Endothelial cell of umbilical vein (primary cell): ENCODE data around the gene USP7. TPM values are rescaled to one million over a fixed set of nuclear protein-coding genes. Genes with fewer than 3 reads are reported as not detected.

Experiments
- BruUV-seq: library from RNA; stranded (reverse); fragments of 400-500 nt; replicated peaks from 2 replicates; lab custom pipeline; 2021; lab: Mats Ljungman, UMichigan
- CTCF ChIA-PET: fragments of 300-600, 350-600 bp; sonication (Branson Sonifier 250); formaldehyde crosslinking; loops from one replicate; lab custom pipeline; 2021; ENCODE audit warnings: antibody characterized with exemption, inconsistent platforms; lab: Charles Lee
- POLR2A ChIA-PET: fragments of 300-600, 350-600 bp; sonication (Branson Sonifier 250); formaldehyde crosslinking; loops from one replicate; lab custom pipeline; 2021; ENCODE audit warnings: antibody characterized with exemption, inconsistent platforms; lab: Charles Lee
- DNase-seq: peaks from one replicate; pipeline ENCODE4 v3.0.0-alpha.2; 2011; ENCODE audit warnings: low read depth, low spot score
- FAIRE-seq: peaks from 2 replicates; lab custom pipeline; 2011; peaks lifted over from hg19 to GRCh38; lab: Jason Lieb, UNC
- H2AFZ ChIP-seq: 2 replicates; pipeline ENCODE4 v1.6.0; 2012; ENCODE audit warnings: low read depth, low read length, control low read depth, inconsistent platforms
- H3K27ac ChIP-seq: 2 replicates; pipeline ENCODE4 v1.5.1; 2011; ENCODE audit warnings: low read depth, mild to moderate bottlenecking, control low read depth, low read length, moderate library complexity; ENCODE audit not compliant: insufficient read depth
- H3K27me3 ChIP-seq, 2 experiments: 2 replicates each; pipeline versions ENCODE4 v1.6.0 to v1.6.1; 2011; ENCODE audit warnings: low read length in 2 of 2, mixed read lengths in 1 of 2; ENCODE audit not compliant: control insufficient read depth in 2 of 2, insufficient read depth in 2 of 2
- H3K36me3 ChIP-seq, 2 experiments: 2 replicates in 1 of 2; 3 replicates in 1 of 2; pipeline ENCODE4 v1.5.1; 2011; ENCODE audit warnings: low read length in 2 of 2, mild to moderate bottlenecking in 1 of 2, moderate library complexity in 1 of 2; ENCODE audit not compliant: control insufficient read depth in 2 of 2, insufficient read depth in 2 of 2; ENCODE audit errors: extremely low read depth in 1 of 2
- H3K4me1 ChIP-seq: 3 replicates; pipeline ENCODE4 v1.5.1; 2011; ENCODE audit warnings: mild to moderate bottlenecking, low read length; ENCODE audit not compliant: control insufficient read depth, insufficient read depth; ENCODE audit errors: extremely low read depth
- H3K4me2 ChIP-seq: 2 replicates; pipeline ENCODE4 v1.6.1; 2011; ENCODE audit warnings: low read length, control low read depth, mixed read lengths; ENCODE audit not compliant: insufficient read depth
- H3K4me3 ChIP-seq, 3 experiments: fragments of 200-600 bp in 1 of 3; sonication (generic), shearing (Covaris generic) in 1 of 3; replicated peaks in 1 of 3; 2 replicates each; pipeline ENCODE4 v1.5.1; 2011 to 2016; ENCODE audit warnings: control low read depth in 3 of 3, low read length in 3 of 3, mild to moderate bottlenecking in 2 of 3, inconsistent platforms in 1 of 3, low read depth in 1 of 3, moderate library complexity in 1 of 3; ENCODE audit not compliant: insufficient read depth in 1 of 3
- H3K79me2 ChIP-seq: 2 replicates; pipeline ENCODE4 v1.6.0; 2012; ENCODE audit warnings: low read length, inconsistent platforms; ENCODE audit not compliant: control insufficient read depth, insufficient read depth
- H3K9ac ChIP-seq: replicated peaks from 2 replicates; pipeline ENCODE3; 2011; ENCODE audit warnings: low read length, control low read depth; ENCODE audit not compliant: insufficient read depth; ENCODE audit errors: extremely low read depth
- H3K9me1 ChIP-seq: replicated peaks from 3 replicates; pipeline ENCODE4 v1.6.0; 2011; ENCODE audit warnings: mild to moderate bottlenecking, low read length; ENCODE audit not compliant: control insufficient read depth, insufficient read depth; ENCODE audit errors: extremely low read depth
- H3K9me3 ChIP-seq: replicated peaks from 2 replicates; pipeline ENCODE4 v1.5.1; 2012; ENCODE audit warnings: low read length, inconsistent platforms; ENCODE audit not compliant: control insufficient read depth, insufficient read depth
- H4K20me1 ChIP-seq: replicated peaks from 2 replicates; pipeline ENCODE3; 2011; ENCODE audit warnings: mild to moderate bottlenecking, low read length; ENCODE audit not compliant: control insufficient read depth, insufficient read depth; ENCODE audit errors: extremely low read depth
- CTCF ChIP-seq, 2 donors: IDR thresholded peaks; 1 replicate in 1 of 2; 2 replicates in 1 of 2; pipeline ENCODE4 v1.5.1; 2011; ENCODE audit warnings: low read length in 2 of 2, mild to moderate bottlenecking in 2 of 2, moderate library complexity in 2 of 2, control low read depth in 1 of 2, inconsistent platforms in 1 of 2, low read depth in 1 of 2; ENCODE audit not compliant: insufficient read depth in 1 of 2; ENCODE audit errors: extremely low read depth in 1 of 2
- FOS ChIP-seq: IDR thresholded peaks from 2 replicates; pipeline ENCODE4 v1.6.1; 2011; ENCODE audit warnings: mild to moderate bottlenecking, low read length, moderate library complexity, borderline replicate concordance; ENCODE audit not compliant: insufficient read depth
- GATA2 ChIP-seq: IDR thresholded peaks from 2 replicates; pipeline ENCODE4 v1.7.0; 2011; ENCODE audit warnings: low read depth, mild to moderate bottlenecking, moderate library complexity, mixed read lengths, low read length; ENCODE audit not compliant: insufficient read length, insufficient read depth
- JUN ChIP-seq: IDR thresholded peaks from 2 replicates; pipeline ENCODE4 v1.6.1; 2011; ENCODE audit warnings: borderline replicate concordance, low read depth; ENCODE audit not compliant: insufficient read length, insufficient read depth
- MAX ChIP-seq: IDR thresholded peaks from 2 replicates; pipeline ENCODE4 v1.6.1; 2011; ENCODE audit not compliant: insufficient read depth, insufficient read length
- dilution Hi-C: fragments of 300-500 bp; cut with MboI; formaldehyde crosslinking; loops from one replicate; pipeline ENCODE4 v1.15.0; 2019; ENCODE audit warnings: low sequenced_read_pairs; ENCODE audit not compliant: extremely low pct_ligation_motif_present
- intact Hi-C: fragments of 100-400 bp; cut with micrococcal nuclease; formaldehyde crosslinking; loops from one replicate; pipeline ENCODE4 v1.10.0; 2022
- polyA plus RNA-seq, 4 experiments: library from polyadenylated mRNA; depleted of rRNA in 3 of 4; stranded (reverse) in 3 of 4; unstranded in 1 of 4; fragments of >200 nt; gene quantifications; 2 replicates each; pipeline versions ENCODE4 v1.2.1 to v1.2.3, GENCODE V29; 2011 to 2012; ENCODE audit warnings: missing spikeins in 1 of 4
- total RNA-seq: library from RNA; stranded (reverse); gene quantifications from 2 replicates; pipeline ENCODE4 v1.2.3, GENCODE V29; 2021

USP7 gene
- total and polyA plus RNA-seq, 2 donors (not counting 3 experiments of a cell fraction or from before 2014, with no cell fraction given) = 17.7 to 130 TPM

- Histone ChIP-seq H3K9ac (no peak overlapping the region), H3K27ac (no peak overlapping the region), H3K36me3 (no peaks in the 10 kb centered on the region), H3K4me1 (no peaks in the 10 kb centered on the region), H4K20me1 (no peaks in the 10 kb centered on the region), H3K4me2 (no peak overlapping the region), H3K9me1 (no peaks in the 10 kb centered on the region), H3K9me3 (no peaks in the 10 kb centered on the region), H2AFZ (no peak overlapping the region), H3K27me3 (no peaks in the 10 kb centered on the region), H3K79me2 (no peaks in the 10 kb centered on the region), H3K4me3 (no peak overlapping the region)
- no peak for DNase-seq
- TF ChIP-seq CTCF (IDR thresholded peaks at IDR 0.05; ENCODE audit: extremely low read depth in 1 of 2, insufficient read depth in 1 of 2, low read depth in 1 of 2, low read length in 2 of 2) (no peak), GATA2 (no peak), JUN (no peak), FOS (no peak), MAX (no peak)
- intact Hi-C loops (no loop called here), dilution Hi-C loops (no loop called here)
- no TSS peak for BruUV-seq
- no peak for FAIRE-seq
- ChIA-PET CTCF (interaction anchor here (0.9 to 1.7 kb wide), 5 partner anchors 19 to 146 kb away, joined by 3 to 24 read pairs (median 4); no protein-coding TSS in a partner anchor), POLR2A (no interaction called here)
Observed at GRCh38 chr16:8989099-8989878, 25.6 kb upstream of the USP7 start.
